ENCODE measurements around the gene HORMAD2.

GRCh38 chr22:30031328-30031727 is 48.9 kb upstream of the HORMAD2 start:
- TF ChIP-seq CTCF (IDR thresholded peaks at IDR 0.05) (no peak), RCOR1 (IDR thresholded peaks at IDR 0.05; ENCODE audit: low read length) (no peak), USF2 (IDR thresholded peaks at IDR 0.05; ENCODE audit: borderline replicate concordance, low read depth, low read length) (no peak)
